ENCODE results near the gene FGFBP1. TPM values are rescaled to one million over a fixed set of nuclear protein-coding genes. Genes with fewer than 3 reads are reported as not detected.

The FGFBP1 gene
- total RNA-seq, 1 donor from 2014 or later: not detected

- H3K9me3 ChIP-seq: no peaks in the 10 kb centered on the region
- H3K27ac ChIP-seq: no peak overlapping the region
- H3K4me3 ChIP-seq: no peak overlapping the region
- H3K4me1 ChIP-seq: no peaks in the 10 kb centered on the region
- intact Hi-C loops (cut with DNase I): no loop called here
- DNase-seq (ENCODE audit: low spot score in 2 of 2): no peak
- TF ChIP-seq CTCF (IDR thresholded peaks at IDR 0.05): no peak
- no peaks in the 10 kb centered on the region for H3K36me3 ChIP-seq
- no peaks in the 10 kb centered on the region for H3K27me3 ChIP-seq
Measured at GRCh38 chr4:15888515-15888914, 50.0 kb downstream of the FGFBP1 start.

Other genes with a start within 250 kb of the FGFBP1 start
- 22.7 TPM for gene BST1, start 235.7 kb downstream of the FGFBP1 start, total RNA-seq
- 1.4 TPM for gene CD38, start 160.4 kb downstream of the FGFBP1 start, total RNA-seq
- gene FGFBP2, start 24.4 kb upstream of the FGFBP1 start, total RNA-seq: not detected
- gene PROM1, start 145.3 kb upstream of the FGFBP1 start, total RNA-seq: 7.2 TPM

Data from ascending aorta (tissue), 2 donors.